ENCODE results near the gene DYRK4.

- no peak for TF ChIP-seq ZNF274 (IDR thresholded peaks at IDR 0.05; ENCODE audit: low read depth, low read length)
- TF ChIP-seq YY1 (IDR thresholded peaks at IDR 0.05; ENCODE audit: insufficient read depth, insufficient read length): no peak
These were observed 18.3 kb downstream of the DYRK4 start for GRCh38 chr12:4580281-4580688.

Data from NT2/D1 (cell line).